CD4-positive, CD25-positive, alpha-beta regulatory T cell (primary cell): ENCODE data around the gene ZMYND8. TPM values are rescaled to one million over a fixed set of nuclear protein-coding genes. Genes with fewer than 3 reads are reported as not detected.
"Not testable (repeated sequence)": the region's sequence is repeated elsewhere in the genome, so short reads cannot be mapped to it uniquely, and the experiment has no call there.

ENCODE experiments used
- ATAC-seq, 2 donors: fragments of 150-1000 bp; cut with Tn5 transposase; one replicate each; pipeline ENCODE4 v1.10.0; 2021; ENCODE audit warnings: low read depth in 2 of 2, moderate number of reproducible peaks in 2 of 2, moderate library complexity in 1 of 2
- DNase-seq, 3 donors: peaks; one replicate each; pipeline versions ENCODE4 v3.0.0 to v3.0.0-alpha.2; 2012 to 2022; ENCODE audit warnings: mixed read lengths in 1 of 3
- H3K27ac ChIP-seq: one replicate; pipeline ENCODE4 v1.7.0; 2013; ENCODE audit warnings: mild to moderate bottlenecking, low read length; ENCODE audit not compliant: insufficient read depth, poor library complexity, severe bottlenecking
- H3K27me3 ChIP-seq: one replicate; pipeline ENCODE4 v1.7.0; 2013; ENCODE audit warnings: low read length; ENCODE audit not compliant: control insufficient read depth, insufficient read depth
- H3K36me3 ChIP-seq: one replicate; pipeline ENCODE4 v1.7.0; 2013; ENCODE audit warnings: mild to moderate bottlenecking, low read length, moderate library complexity; ENCODE audit not compliant: control insufficient read depth, insufficient read depth
- H3K4me1 ChIP-seq: 2 replicates; pipeline ENCODE4 v1.7.0; 2013; ENCODE audit warnings: mild to moderate bottlenecking, low read length; ENCODE audit not compliant: insufficient read depth, control insufficient read depth, poor library complexity, severe bottlenecking
- H3K4me3 ChIP-seq: one replicate; pipeline ENCODE4 v1.7.0; 2013; ENCODE audit warnings: low read depth, mild to moderate bottlenecking, low read length, moderate library complexity
- H3K9me3 ChIP-seq, 2 experiments: 1 replicate in 1 of 2; 2 replicates in 1 of 2; pipeline ENCODE4 v1.7.0; 2013; ENCODE audit warnings: low read length in 2 of 2, mild to moderate bottlenecking in 1 of 2, moderate library complexity in 1 of 2; ENCODE audit not compliant: control insufficient read depth in 2 of 2
- H3K27ac Mint-ChIP-seq, 3 donors: one replicate each; pipeline ENCODE4 v1.8.0; 2020 to 2022; ENCODE audit warnings: mild to moderate bottlenecking in 3 of 3, mixed read lengths in 3 of 3, moderate library complexity in 2 of 3
- H3K27me3 Mint-ChIP-seq: one replicate; pipeline ENCODE4 v1.8.0; 2022; ENCODE audit warnings: mild to moderate bottlenecking, mixed read lengths
- H3K36me3 Mint-ChIP-seq: one replicate; pipeline ENCODE4 v1.8.0; 2020; ENCODE audit warnings: mixed read lengths
- H3K4me1 Mint-ChIP-seq, 4 donors: one replicate each; pipeline ENCODE4 v1.8.0; 2020 to 2022; ENCODE audit warnings: mixed read lengths in 4 of 4, mild to moderate bottlenecking in 1 of 4
- H3K4me3 Mint-ChIP-seq, 4 donors: one replicate each; pipeline ENCODE4 v1.8.0; 2020 to 2022; ENCODE audit warnings: mild to moderate bottlenecking in 4 of 4, mixed read lengths in 4 of 4, moderate library complexity in 3 of 4
- H3K9me3 Mint-ChIP-seq, 7 donors: one replicate each; pipeline ENCODE4 v1.8.0; 2020 to 2022; ENCODE audit warnings: mixed read lengths in 7 of 7, mild to moderate bottlenecking in 3 of 7, moderate library complexity in 2 of 7
- polyA plus RNA-seq, 4 donors: library from polyadenylated mRNA; unstranded; fragments of 300-500 nt; fragmentation: Illumina TruSeq; gene quantifications; one replicate each; pipeline ENCODE4 v1.2.3, GENCODE V29; 2021
- total RNA-seq: library from RNA; stranded (reverse); gene quantifications from one replicate; pipeline ENCODE4 v1.2.3, GENCODE V29; 2022

ZMYND8 gene
- total and polyA plus RNA-seq, 5 donors from 2014 or later, result 7.5 to 47.2 (median 8.9) TPM

DNA sequence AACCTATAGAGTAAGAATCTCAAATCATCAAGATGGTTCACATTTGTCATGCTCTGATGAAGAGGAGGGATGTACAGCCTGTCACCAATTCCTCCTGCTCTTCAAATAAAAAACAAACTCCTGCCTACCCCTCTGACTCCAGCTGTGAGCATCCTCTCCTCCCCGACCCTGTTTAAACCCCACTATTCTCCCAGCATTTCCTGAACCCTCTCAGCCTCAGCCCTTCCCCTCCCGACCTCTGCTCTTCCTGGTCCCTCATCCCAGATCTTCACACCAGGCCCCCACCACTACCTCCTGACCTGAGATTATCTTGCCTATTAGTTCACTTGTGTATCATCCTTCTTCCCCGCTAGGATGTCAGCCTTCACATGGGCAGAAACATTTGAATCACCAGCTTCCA, 75.8 kb downstream of the ZMYND8 start:
- no peaks in the 10 kb centered on the region for H3K27me3 Mint-ChIP-seq

GRCh38 chr20:47280228-47280627, 76.3 kb downstream of the ZMYND8 start:
- ATAC-seq (no peak), DNase-seq (no peak)
- peak overlapping the region in 1 of 3 donors; percentile 74 for H3K27ac Mint-ChIP-seq
- Histone ChIP-seq H3K4me1 (no peaks in the 10 kb centered on the region), H3K27ac (no peak overlapping the region), H3K4me3 (no peak overlapping the region), H3K36me3 (peaks cover 81% of the 10 kb centered on the region), H3K27me3 (no peaks in the 10 kb centered on the region), H3K9me3 (no peaks in the 10 kb centered on the region)
- no peaks in the 10 kb centered on the region for H3K27me3 Mint-ChIP-seq
- peaks cover 61% of the 10 kb centered on the region for H3K36me3 Mint-ChIP-seq
- no peak overlapping the region for H3K4me3 Mint-ChIP-seq
- peaks cover 0 to 1% (median 0%) of the 10 kb centered on the region in 7 donors for H3K9me3 Mint-ChIP-seq
- peaks cover 2 to 13% (median 8%) of the 10 kb centered on the region in 4 donors for H3K4me1 Mint-ChIP-seq

More for the DNA sequence above, 75.8 kb downstream of the ZMYND8 start:
- Mint-ChIP-seq H3K4me1 (peaks cover 2 to 12% (median 6%) of the 10 kb centered on the region in 4 donors), H3K4me3 (no peak overlapping the region), H3K9me3 (peaks cover 0 to 1% (median 0%) of the 10 kb centered on the region in 7 donors), H3K36me3 (peaks cover 62% of the 10 kb centered on the region), H3K27ac (peak overlapping the region; percentile 30 to 74 (median 67))
- H3K4me1 ChIP-seq, result no peaks in the 10 kb centered on the region
- H3K9me3 ChIP-seq, result no peaks in the 10 kb centered on the region
- H3K36me3 ChIP-seq, result peaks cover 82% of the 10 kb centered on the region
- ATAC-seq (no peak), DNase-seq (no peak)
- H3K27ac ChIP-seq, result no peak overlapping the region
- no peak overlapping the region for H3K4me3 ChIP-seq
- no peaks in the 10 kb centered on the region for H3K27me3 ChIP-seq

DNA sequence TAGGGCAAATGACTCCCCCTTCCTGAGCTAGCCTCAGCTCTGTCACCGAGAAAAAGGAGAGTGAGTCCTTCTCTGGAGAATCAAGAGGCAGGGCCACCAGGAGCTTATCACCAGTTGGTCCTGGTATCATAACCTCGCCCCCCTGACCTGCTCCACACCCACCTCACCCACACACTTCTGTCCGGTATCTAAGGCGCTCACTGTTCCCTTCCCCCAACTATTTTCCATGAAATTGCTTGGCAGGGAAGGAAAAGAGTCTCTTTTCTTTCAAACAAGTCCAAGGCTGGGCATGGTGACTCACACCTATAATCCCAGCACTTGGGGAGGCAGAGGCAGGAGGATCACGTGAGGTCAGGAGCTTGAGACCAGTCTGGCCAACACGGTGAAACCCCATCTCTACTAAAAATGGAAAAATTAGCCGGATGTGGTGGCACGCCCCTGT, 77.6 kb downstream of the ZMYND8 start:
- no peak overlapping the region for H3K27ac ChIP-seq
- H3K4me3 Mint-ChIP-seq, result no peak overlapping the region
- no peak for ATAC-seq
- H3K36me3 ChIP-seq, result peaks cover 73% of the 10 kb centered on the region
- DNase-seq, result no peak
- peaks cover 7 to 26% (median 15%) of the 10 kb centered on the region in 4 donors for H3K4me1 Mint-ChIP-seq
- H3K27me3 ChIP-seq, result no peaks in the 10 kb centered on the region
- H3K4me1 ChIP-seq, result no peaks in the 10 kb centered on the region
- H3K27ac Mint-ChIP-seq, result no peak overlapping the region
- H3K9me3 Mint-ChIP-seq, result peaks cover 0 to 1% (median 0%) of the 10 kb centered on the region in 7 donors
- H3K9me3 ChIP-seq, result no peaks in the 10 kb centered on the region
- no peak overlapping the region for H3K4me3 ChIP-seq
- peaks cover 54% of the 10 kb centered on the region for H3K36me3 Mint-ChIP-seq
- H3K27me3 Mint-ChIP-seq, result no peaks in the 10 kb centered on the region

DNA sequence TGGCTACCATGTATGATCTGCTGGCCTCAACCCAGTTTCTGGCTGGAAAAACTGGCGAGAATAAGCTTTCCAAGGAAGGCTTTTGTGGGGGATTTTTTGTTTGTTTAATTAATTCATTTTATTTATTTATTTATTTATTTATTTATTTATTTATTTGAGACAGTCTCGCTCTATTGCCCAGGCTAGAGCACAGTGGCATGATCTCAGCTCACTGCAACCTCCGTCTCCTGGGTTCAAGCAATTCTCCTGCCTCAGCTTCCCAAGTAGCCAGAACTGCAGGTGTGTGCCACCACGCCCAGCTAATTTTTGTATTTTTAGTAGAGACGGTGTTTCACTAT, 79.0 kb downstream of the ZMYND8 start:
- H3K27ac Mint-ChIP-seq, DNase-seq, H3K4me3 ChIP-seq, H3K27ac ChIP-seq, H3K4me1 ChIP-seq, H3K9me3 ChIP-seq, ATAC-seq, H3K9me3 Mint-ChIP-seq, H3K4me3 Mint-ChIP-seq, H3K27me3 ChIP-seq, H3K27me3 Mint-ChIP-seq: not testable (repeated sequence)
- H3K36me3 Mint-ChIP-seq, result peaks cover 42% of the 10 kb centered on the region
- peaks cover 59% of the 10 kb centered on the region for H3K36me3 ChIP-seq
- peaks cover 13 to 37% (median 23%) of the 10 kb centered on the region in 4 donors for H3K4me1 Mint-ChIP-seq

GRCh38 chr20:47276851-47277534, 79.5 kb downstream of the ZMYND8 start:
- ATAC-seq (no peak), DNase-seq (no peak)
- Mint-ChIP-seq H3K36me3 (peaks cover 40% of the 10 kb centered on the region), H3K4me1 (peaks cover 13 to 39% (median 23%) of the 10 kb centered on the region in 4 donors), H3K4me3 (no peak overlapping the region), H3K27me3 (no peaks in the 10 kb centered on the region), H3K9me3 (peaks cover 0 to 1% (median 0%) of the 10 kb centered on the region in 7 donors), H3K27ac (peak overlapping the region; percentile 17 to 52 (median 29))
- Histone ChIP-seq H3K9me3 (no peaks in the 10 kb centered on the region), H3K36me3 (peaks cover 54% of the 10 kb centered on the region), H3K4me3 (no peak overlapping the region), H3K27ac (no peak overlapping the region), H3K4me1 (no peaks in the 10 kb centered on the region), H3K27me3 (no peaks in the 10 kb centered on the region)

DNA sequence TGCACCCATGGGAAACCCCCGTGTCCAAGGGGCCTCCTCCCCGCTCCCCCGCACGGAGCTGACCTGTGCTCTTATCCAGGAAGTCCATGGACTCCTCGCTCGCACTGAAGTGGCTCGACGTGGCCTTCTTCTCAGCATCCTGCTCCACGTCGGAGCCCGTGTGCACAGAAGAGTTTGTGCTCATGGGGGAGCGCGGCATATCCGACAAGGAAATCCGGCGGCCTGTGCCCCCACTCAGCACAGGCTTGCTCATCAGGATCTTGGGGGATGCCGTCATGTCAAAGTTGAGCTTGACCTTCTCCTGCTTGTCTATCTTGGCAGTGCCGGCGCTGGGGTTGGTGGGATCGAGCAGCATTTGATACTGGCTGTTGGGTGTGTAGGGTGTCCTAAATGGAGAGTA, 80.2 kb downstream of the ZMYND8 start:
- Histone ChIP-seq H3K27me3 (no peaks in the 10 kb centered on the region), H3K27ac (no peak overlapping the region), H3K9me3 (no peaks in the 10 kb centered on the region), H3K36me3 (peaks cover 49% of the 10 kb centered on the region), H3K4me3 (no peak overlapping the region), H3K4me1 (no peaks in the 10 kb centered on the region)
- peak overlapping the region in 1 of 3 donors; percentile 31 for H3K27ac Mint-ChIP-seq
- H3K27me3 Mint-ChIP-seq, result no peaks in the 10 kb centered on the region
- DNase-seq (no peak), ATAC-seq (no peak)
- H3K9me3 Mint-ChIP-seq, result peaks cover 0 to 1% (median 0%) of the 10 kb centered on the region in 7 donors
- H3K4me3 Mint-ChIP-seq, result no peak overlapping the region
- H3K4me1 Mint-ChIP-seq, result peaks cover 13 to 39% (median 23%) of the 10 kb centered on the region in 4 donors
- peaks cover 33% of the 10 kb centered on the region for H3K36me3 Mint-ChIP-seq

DNA sequence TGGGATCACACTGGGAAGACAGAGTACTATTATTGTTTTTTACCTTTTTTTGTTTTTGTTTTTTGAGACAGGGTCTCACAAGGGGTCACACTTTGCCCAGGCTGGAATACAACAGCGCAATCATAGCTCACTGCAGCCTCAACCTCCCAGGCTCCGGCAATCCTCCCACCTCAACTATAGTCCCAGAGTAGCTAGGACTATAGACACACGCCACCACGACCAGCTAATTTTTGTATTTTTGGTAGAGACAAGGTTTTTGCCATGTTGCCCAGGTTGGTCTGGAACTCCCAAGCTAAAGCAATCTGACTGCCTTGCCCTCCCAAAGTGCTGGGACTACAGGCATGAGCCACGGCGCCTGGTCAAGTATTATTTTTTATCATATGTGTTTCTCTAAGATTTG, 81.0 kb downstream of the ZMYND8 start:
- Mint-ChIP-seq H3K4me1 (peaks cover 13 to 39% (median 21%) of the 10 kb centered on the region in 4 donors), H3K36me3 (peaks cover 27% of the 10 kb centered on the region), H3K27me3 (no peaks in the 10 kb centered on the region), H3K4me3 (no peak overlapping the region), H3K9me3 (peaks cover 0 to under 1% (median 0%) of the 10 kb centered on the region in 7 donors), H3K27ac (peak overlapping the region in 1 of 3 donors; percentile 98)
- H3K9me3 ChIP-seq, result no peaks in the 10 kb centered on the region
- no peaks in the 10 kb centered on the region for H3K4me1 ChIP-seq
- no peaks in the 10 kb centered on the region for H3K27me3 ChIP-seq
- ATAC-seq (no peak), DNase-seq (no peak)
- no peak overlapping the region for H3K4me3 ChIP-seq
- no peak overlapping the region for H3K27ac ChIP-seq
- peaks cover 46% of the 10 kb centered on the region for H3K36me3 ChIP-seq
